Breast epithelium (tissue), 4 donors: ENCODE data around the gene CCDC106. TPM values are rescaled to one million over a fixed set of nuclear protein-coding genes. Genes with fewer than 3 reads are reported as not detected.

ENCODE experiments used
- DNase-seq, 2 donors: peaks; one replicate each; pipeline ENCODE4 v3.0.0-alpha.2; 2019; ENCODE audit warnings: low spot score in 2 of 2
- H3K27ac ChIP-seq, 2 donors: fragments of 200-600 bp; sonication (generic) in 1 of 2; one replicate each; pipeline ENCODE4 v1.5.1; 2016 to 2019; ENCODE audit warnings: mild to moderate bottlenecking in 1 of 2
- H3K27me3 ChIP-seq, 2 donors: fragments of 200-600 bp; sonication (generic) in 1 of 2; one replicate each; pipeline versions ENCODE4 v1.5.1 to v1.6.0; 2017 to 2019; ENCODE audit warnings: control low read depth in 1 of 2, mild to moderate bottlenecking in 1 of 2
- H3K36me3 ChIP-seq: fragments of 200-600 bp; one replicate; pipeline ENCODE4 v1.5.1; 2019
- H3K4me1 ChIP-seq, 2 donors: fragments of 200-600 bp; sonication (generic); one replicate each; pipeline ENCODE4 v1.5.1; 2016 to 2019; ENCODE audit warnings: control low read depth in 1 of 2
- H3K4me3 ChIP-seq, 3 donors: fragments of 200-600 bp; sonication (generic); 1 replicate in 2 of 3; 2 replicates in 1 of 3; pipeline ENCODE4 v1.5.1; 2016 to 2019; ENCODE audit warnings: mild to moderate bottlenecking in 3 of 3, moderate library complexity in 2 of 3
- H3K9me3 ChIP-seq, 2 donors: fragments of 200-600 bp; sonication (generic) in 1 of 2; one replicate each; pipeline ENCODE4 v1.5.1; 2016 to 2019; ENCODE audit warnings: control low read depth in 1 of 2
- CTCF ChIP-seq, 3 donors: fragments of 450-650 bp; IDR thresholded peaks; one replicate each; pipeline ENCODE4 v1.5.1; 2016 to 2017; ENCODE audit warnings: antibody characterized with exemption in 3 of 3, mild to moderate bottlenecking in 3 of 3, moderate library complexity in 3 of 3
- POLR2A ChIP-seq: fragments of 450-650 bp; IDR thresholded peaks from one replicate; pipeline ENCODE4 v1.6.1; 2016; ENCODE audit warnings: antibody characterized with exemption, mild to moderate bottlenecking, moderate library complexity
- POLR2AphosphoS5 ChIP-seq, 3 donors: sonication (generic); formaldehyde crosslinking; IDR thresholded peaks; one replicate each; pipeline ENCODE4 v1.6.1; 2017; ENCODE audit warnings: antibody characterized with exemption in 3 of 3
- intact Hi-C: fragments of 100-400 bp; cut with DNase I; formaldehyde crosslinking; loops from one replicate; pipeline ENCODE4 v1.15.1; 2023; ENCODE audit warnings: low total_unique reads
- total RNA-seq, 3 donors: library from RNA; depleted of rRNA; stranded (reverse); fragments of >200 nt; gene quantifications; one replicate each; pipeline ENCODE4 v1.1.0, GENCODE V29; 2016

CCDC106 gene
- total RNA-seq, 3 donors from 2014 or later = 7.9 to 10.5 (median 10.2) TPM

- peak in 1 of 2 donors; percentile 37 for DNase-seq
- no peak overlapping the region for H3K27ac ChIP-seq
- H3K36me3 ChIP-seq = peaks cover 7% of the 10 kb centered on the region
- intact Hi-C loops = no loop called here
- TF ChIP-seq POLR2AphosphoS5 (IDR thresholded peaks at IDR 0.05) (no peak), POLR2A (no peak), CTCF (IDR thresholded peaks at IDR 0.05) (no peak)
- no peaks in the 10 kb centered on the region for H3K4me1 ChIP-seq
- no peaks in the 10 kb centered on the region for H3K9me3 ChIP-seq
- H3K4me3 ChIP-seq = no peak overlapping the region
- no peaks in the 10 kb centered on the region for H3K27me3 ChIP-seq
These were observed 41.5 kb downstream of the CCDC106 start for GRCh38 chr19:55689411-55690108.

GRCh38 chr19:55690109-55690768, 42.2 kb downstream of the CCDC106 start:
- Histone ChIP-seq H3K27ac (no peak overlapping the region), H3K4me3 (no peak overlapping the region), H3K27me3 (no peaks in the 10 kb centered on the region), H3K4me1 (no peaks in the 10 kb centered on the region), H3K9me3 (no peaks in the 10 kb centered on the region), H3K36me3 (peaks cover 7% of the 10 kb centered on the region)
- intact Hi-C loops = no loop called here
- DNase-seq = peak in 1 of 2 donors; percentile 49
- no peak for TF ChIP-seq CTCF (IDR thresholded peaks at IDR 0.05)
- no peak for TF ChIP-seq POLR2AphosphoS5 (IDR thresholded peaks at IDR 0.05)
- TF ChIP-seq POLR2A = no peak

- Histone ChIP-seq H3K4me3 (no peak overlapping the region), H3K9me3 (no peaks in the 10 kb centered on the region), H3K36me3 (peaks cover 7% of the 10 kb centered on the region), H3K27ac (no peak overlapping the region), H3K4me1 (no peaks in the 10 kb centered on the region), H3K27me3 (no peaks in the 10 kb centered on the region)
- DNase-seq = peak in 1 of 2 donors; percentile 31
- no peak for TF ChIP-seq CTCF (IDR thresholded peaks at IDR 0.05)
- no peak for TF ChIP-seq POLR2A
- TF ChIP-seq POLR2AphosphoS5 (IDR thresholded peaks at IDR 0.05) = no peak
- intact Hi-C loops = no loop called here
These were observed 42.9 kb downstream of the CCDC106 start for GRCh38 chr19:55690769-55691545.

GRCh38 chr19:55691561-55692481, 43.8 kb downstream of the CCDC106 start:
- peak in 1 of 2 donors; percentile 38 for DNase-seq
- no peaks in the 10 kb centered on the region for H3K9me3 ChIP-seq
- H3K27ac ChIP-seq = no peak overlapping the region
- intact Hi-C loops = no loop called here
- no peak overlapping the region for H3K4me3 ChIP-seq
- TF ChIP-seq POLR2A = no peak
- no peak for TF ChIP-seq POLR2AphosphoS5 (IDR thresholded peaks at IDR 0.05)
- no peak for TF ChIP-seq CTCF (IDR thresholded peaks at IDR 0.05)
- H3K27me3 ChIP-seq = no peaks in the 10 kb centered on the region
- H3K4me1 ChIP-seq = no peaks in the 10 kb centered on the region
- H3K36me3 ChIP-seq = peaks cover 7% of the 10 kb centered on the region
